ENCODE data around the gene RSPRY1.
"Not testable (repeated sequence)": the region's sequence is repeated elsewhere in the genome, so short reads cannot be mapped to it uniquely, and the experiment has no call there.

Gene RSPRY1

DNA sequence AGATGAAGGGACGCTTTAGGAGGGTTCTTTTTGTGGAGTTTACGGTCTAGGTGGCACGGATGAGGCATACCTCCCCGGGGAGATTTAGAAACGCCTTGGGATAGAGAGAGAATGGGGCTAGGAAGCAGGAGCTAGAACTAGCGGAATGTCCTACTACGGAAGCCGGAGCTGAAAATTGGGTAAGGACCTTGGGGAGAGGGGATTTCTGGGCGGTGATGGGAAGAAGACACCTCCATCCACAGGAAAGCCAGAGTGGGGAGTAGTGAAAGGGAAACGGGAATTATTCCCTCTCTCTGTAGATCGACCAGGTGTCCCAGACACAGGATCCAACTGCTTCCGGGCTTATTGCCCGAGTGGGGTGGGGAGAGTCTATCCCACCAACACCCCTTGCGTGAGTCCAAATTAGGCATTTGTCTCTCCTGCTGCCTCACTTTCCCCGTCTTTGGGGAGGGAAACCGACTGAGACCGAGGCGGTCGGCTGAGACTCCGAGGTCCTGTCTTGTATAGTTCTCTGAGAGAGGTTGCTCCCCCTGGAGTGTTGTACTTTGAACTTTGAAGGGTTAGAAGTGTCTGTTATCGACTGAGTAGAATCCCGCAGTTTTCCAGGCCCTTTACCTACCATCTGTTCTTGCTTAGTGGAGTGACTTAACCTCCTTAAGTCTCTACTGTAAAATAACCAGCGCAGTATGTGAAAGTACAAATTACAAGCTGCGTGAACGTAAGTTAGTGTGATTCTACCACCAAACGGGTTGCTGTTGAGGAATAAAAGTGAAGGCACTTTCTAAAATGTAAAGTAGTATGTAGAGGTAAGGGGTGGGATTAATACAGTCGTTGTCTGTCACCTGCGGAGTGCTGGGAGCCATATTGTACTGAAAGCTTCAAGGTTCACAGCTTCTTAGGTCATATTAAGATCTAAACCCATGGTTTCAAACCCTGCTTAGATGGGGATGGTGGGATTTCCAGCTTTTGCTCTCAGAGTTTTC lies 1.0 kb downstream of the RSPRY1 start:
- DNase-seq (ENCODE audit: low read depth) = no peak

DNA sequence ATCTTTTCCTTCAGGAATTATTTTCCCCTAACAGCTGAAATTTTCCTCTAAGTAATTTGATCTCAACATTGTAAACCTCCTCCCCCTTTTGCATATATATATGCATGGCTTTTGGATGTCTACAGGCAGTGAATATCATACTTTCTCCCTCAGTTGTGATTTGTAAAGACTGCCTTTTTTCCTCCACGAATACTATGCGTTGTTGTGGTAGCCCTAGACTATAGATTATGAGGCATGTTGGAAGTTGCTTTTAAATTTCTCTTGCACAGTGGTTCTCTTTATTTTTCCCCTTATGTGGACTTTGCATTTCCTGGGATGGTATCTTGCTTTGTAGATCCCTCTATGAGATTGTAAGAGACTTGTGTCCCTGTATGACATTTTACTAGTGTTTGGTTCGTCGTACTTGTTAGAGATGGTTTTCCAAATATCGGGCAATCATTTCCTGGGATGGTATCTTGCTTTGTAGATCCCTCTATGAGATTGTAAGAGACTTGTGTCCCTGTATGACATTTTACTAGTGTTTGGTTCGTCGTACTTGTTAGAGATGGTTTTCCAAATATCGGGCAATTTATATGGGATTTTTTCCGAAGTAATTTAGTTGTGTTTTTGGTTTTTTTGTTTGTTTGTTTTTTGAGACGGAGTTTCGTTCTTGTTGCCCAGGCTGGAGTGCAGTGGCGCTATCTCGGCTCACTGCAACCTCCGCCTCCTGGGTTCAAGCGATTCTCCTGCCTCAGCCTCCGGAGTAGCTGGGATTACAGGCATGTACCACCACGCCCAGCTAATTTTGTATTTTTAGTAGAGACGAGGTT lies 2.0 kb downstream of the RSPRY1 start:
- not testable (repeated sequence) for DNase-seq (ENCODE audit: low read depth)

DNA sequence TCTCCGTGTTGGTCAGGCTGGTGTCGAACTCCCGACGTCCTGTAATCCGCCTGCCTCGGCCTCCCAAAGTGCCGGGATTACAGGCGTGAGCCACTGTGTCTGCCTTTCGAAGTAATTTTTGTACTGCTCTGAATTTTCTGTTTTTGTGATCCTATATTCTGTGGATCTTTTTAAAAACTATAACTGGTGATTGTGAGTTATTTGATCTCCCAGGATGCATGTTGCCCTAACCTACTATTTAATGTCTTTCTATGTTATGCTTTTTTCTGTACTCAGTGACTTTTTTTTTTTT lies 2.5 kb downstream of the RSPRY1 start:
- no peak for DNase-seq (ENCODE audit: low read depth)

DNA sequence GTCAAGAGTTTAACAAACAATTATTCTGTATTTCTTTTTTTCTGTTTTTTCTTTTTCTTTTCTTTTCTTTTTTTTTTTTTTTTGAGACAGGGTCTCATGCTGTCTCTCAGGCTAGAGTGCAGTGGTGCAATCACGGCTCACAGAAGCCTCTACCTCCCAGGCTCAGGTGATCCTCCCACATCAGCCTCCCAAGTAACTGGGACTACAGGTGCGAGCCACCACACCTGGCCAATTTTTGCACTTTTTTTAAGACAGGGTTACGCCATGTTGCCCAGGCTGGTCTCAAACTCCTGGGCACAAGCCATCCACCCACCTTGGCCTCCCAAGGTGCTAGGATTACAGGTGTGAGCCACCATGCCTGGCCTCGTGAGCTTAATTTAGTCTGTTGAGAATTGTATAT lies 3.4 kb downstream of the RSPRY1 start:
- DNase-seq (ENCODE audit: low read depth) = not testable (repeated sequence)

DNA sequence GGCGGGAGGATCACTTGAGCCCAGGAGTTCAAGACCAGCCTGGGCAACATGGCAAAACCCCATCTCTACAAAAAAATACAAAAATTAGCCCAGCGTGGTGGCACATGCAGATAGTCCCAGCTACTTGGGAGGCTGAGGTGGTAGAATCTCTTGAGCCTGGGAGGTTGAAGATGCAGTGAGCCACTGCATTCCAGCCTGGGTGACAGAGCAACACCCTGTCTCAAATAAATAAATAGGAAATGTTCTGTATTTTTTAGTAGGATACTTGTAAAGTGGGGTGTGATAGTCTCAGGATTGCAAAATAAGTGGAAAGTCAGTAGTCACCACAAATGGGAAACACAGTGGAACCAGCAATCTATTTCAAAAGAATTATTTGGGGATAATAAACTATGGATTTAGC lies 4.0 kb downstream of the RSPRY1 start:
- no peak for DNase-seq (ENCODE audit: low read depth)

DNA sequence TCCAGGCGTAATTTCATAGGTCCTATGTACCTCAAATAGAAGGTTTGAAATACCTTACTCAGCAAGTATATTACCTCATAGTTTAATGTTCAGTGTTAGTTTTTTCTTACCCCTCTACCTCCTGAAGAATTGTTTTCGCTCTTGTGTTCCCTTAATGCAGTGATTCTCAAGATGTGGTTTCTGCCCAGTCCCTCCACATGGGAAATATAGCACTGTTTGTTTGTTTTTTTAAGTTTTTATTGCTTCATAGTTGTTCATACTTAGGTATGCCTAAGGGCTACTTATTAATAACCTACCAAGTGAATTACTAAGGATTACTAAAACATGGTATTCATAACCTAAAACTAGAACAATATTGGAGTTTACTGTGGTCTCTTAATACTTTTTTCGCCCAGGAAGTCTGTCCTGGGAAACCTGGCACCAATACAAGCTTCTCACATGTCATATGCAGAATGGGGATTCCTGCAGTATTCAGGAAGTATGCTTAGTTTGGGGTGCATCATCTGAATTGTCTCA lies 5.0 kb downstream of the RSPRY1 start:
- no peak for DNase-seq (ENCODE audit: low read depth)

DNA sequence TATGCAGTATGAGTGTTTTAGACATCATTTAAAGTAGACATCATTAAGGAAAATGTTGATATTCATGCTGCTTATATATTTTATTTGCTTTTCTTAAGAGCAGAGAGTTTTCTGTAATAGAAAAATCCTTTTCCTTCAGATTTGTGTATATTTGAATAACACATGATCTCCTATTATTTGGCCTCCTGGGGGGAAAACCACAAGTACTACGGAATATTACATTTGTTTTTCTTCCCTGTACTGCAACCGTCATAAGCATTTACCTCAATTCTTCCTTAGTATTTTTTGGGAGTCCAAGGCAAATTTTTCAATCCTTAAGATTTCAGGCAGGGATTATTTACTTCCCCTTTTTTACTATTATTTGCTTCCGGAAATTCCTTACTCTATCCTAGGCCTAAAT lies 6.0 kb downstream of the RSPRY1 start:
- no peak for DNase-seq (ENCODE audit: low read depth)

DNA sequence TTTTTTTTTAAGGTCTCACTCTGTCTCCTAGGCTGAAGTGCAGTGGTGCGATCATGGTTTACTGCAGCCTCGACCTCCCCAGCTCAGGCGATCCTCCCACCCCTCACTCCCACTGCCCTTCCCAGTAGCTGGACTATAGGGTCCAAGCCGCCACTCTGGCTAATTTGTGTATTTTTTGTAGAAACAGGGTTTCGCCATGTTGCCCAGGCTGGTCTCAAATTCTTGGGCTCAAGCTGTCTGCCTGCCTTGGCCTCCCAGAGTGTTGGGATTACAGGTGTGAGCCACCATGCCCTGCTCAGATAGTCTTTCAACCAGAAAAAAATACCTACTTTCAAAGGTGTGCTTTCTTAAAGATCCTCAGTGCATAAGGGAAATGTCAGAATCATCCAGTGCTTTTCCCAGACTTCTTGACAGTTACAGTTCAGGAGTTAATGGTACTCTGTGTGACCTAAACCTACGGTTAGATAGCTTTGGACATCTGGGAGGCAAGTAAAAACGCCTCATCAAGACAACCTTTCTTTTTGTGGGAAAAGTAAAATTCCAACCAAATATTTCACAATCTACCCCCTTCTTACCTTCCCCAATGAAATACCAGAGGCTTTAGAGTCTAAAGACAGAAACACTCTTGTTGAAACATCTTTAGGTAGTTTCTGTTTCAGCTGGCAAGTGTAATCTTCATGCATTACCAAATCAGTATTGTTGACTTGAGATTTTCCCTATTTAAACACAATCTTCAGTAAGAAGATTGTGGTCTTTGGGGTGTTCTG lies 6.8 kb downstream of the RSPRY1 start:
- DNase-seq (ENCODE audit: low read depth) = no peak

DNA sequence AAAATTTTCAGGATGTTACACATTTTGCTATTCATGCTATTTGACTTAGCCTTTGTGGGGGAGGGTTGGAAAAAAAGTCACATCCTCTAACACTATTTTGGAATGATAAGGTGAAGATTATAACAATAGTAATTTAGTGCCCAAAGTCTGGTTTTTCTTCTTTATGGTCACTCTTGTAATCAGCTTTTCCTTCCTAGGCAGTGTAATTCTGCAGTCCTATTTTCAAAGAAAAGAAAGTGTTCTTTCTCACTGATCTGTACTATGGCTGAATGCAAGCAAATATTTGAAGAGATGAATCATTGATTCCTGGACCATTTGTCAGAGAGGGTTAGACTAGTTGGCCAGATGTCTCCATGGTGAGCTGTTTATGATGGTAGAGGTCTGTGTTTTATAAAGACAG lies 8.4 kb downstream of the RSPRY1 start:
- DNase-seq (ENCODE audit: low read depth) = no peak

DNA sequence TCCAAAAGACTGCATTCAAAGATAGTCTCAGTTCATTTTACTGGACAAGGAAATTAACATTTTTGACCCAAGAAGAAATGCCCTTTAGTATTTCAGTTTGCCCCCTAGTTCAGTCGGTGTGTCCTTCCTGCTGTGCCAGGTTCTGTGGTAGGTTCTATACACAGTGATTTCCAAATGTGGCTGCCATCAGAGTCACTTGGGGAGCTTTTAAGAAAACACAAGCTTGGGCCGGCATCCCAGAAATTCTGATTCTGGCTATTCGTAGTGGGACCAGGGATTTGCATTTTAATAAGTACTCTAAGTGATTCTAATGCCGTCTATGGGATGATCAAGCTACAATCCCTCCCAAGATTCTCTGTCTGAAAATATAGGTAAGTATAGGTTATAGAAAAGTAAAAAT lies 10.2 kb downstream of the RSPRY1 start:
- DNase-seq (ENCODE audit: low read depth) = no peak

DNA sequence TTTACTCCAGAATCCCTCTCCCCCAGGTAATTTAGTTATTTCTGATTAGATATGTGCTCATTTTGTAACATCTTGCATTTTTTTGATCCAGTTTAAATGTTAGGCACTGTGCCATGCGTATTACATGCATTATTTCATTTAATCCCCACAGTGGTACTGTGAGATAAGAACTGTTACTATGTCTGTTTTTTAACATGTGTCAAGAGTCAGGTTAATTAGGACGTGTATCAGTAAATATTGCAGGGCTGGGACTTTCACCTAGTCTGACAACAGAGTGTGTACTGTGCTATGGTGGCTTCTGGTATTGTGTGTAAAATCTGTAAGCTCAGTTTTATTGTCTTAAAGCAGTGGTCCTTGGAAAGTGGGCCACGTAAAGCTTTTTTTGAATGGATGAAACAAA lies 10.6 kb downstream of the RSPRY1 start:
- DNase-seq (ENCODE audit: low read depth) = no peak

DNA sequence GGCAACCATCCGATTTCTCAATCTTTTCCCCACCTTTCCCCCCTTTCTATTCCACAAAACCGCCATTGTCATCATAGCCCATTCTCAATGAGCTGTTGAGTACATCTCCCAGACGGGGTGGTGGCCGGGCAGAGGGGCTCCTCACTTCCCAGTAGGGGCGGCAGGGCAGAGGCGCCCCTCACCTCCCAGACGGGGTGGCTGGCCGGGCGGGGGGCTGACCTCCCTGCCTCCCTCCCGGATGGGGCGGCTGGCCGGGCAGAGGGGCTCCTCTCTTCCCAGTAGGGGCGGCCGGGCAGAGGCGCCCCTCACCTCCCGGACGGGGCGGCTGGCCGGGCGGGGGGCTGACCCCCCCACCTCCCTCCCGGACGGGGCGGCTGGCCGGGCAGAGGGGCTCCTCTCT lies 14.2 kb downstream of the RSPRY1 start:
- DNase-seq (ENCODE audit: low read depth) = not testable (repeated sequence)

DNA sequence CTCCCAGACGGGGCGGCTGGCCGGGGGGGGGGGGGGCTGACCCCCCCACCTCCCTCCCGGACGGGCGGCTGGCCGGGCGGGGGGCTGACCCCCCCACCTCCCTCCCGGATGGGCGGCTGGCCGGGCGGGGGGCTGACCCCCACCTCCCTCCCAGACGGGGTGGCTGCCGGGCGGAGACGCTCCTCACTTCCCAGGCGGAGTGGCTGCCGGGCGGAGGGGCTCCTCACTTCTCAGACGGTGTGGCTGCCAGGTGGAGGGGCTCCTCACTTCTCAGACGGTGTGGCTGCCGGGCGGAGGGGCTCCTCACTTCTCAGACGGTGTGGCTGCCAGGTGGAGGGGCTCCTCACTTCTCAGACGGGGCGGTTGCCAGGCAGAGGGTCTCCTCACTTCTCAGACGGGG lies 14.8 kb downstream of the RSPRY1 start:
- not testable (repeated sequence) for DNase-seq (ENCODE audit: low read depth)

DNA sequence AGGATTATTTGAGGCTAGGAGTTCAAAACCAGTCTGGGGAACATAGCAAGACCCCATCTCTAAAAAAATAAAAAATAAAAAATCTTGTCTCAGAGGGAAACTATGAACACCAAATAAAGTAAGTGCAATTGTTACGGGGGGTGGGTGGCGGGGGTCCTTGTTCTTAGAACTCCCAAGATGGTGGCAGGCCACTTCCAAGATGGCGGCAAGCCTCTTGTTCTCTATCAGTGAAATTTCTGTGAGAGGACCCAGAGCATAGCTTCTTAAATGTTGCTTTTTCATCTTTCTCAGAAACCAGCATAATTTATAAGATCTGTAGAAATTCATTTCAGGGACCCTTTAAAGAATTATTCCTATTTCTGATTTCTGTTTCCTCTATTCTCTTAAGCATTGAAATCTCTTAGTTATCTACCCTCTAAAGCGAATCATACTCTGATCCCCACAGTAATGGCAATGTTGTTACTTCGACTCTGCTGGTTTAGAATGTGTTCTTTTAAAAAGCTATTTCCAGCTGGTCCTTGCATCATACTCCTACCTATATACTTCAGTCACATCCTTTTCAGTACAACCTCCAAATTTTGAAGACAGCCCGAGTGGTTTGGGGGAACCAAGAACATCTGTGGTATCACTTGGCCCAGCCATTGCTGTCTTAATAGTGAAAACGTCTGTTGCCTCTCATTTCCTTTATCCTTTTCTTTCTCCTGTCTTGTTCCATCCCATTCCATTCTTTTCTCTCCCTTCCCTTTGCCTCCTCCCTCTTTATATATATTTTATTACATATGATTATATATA lies 16.2 kb downstream of the RSPRY1 start:
- DNase-seq (ENCODE audit: low read depth) = no peak

DNA sequence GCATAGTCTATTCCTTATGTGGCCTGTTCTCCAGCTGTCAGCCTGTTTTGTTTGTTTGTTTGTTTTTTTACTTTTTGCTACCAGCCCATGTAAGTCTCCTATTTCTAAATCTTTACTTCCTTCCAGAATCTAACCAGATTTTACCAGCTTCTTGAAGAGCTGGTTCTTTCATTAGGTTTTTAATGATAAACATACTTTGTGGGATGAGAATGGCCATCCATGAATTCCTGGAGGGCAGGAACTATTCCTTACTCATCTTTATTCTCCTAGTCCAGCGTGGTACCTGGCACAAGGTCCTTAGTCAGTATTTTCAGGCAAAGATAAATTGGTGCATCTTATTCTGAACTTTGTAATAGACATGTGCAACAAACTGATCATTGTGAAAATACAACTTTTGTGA lies 17.3 kb downstream of the RSPRY1 start:
- DNase-seq (ENCODE audit: low read depth) = no peak

DNA sequence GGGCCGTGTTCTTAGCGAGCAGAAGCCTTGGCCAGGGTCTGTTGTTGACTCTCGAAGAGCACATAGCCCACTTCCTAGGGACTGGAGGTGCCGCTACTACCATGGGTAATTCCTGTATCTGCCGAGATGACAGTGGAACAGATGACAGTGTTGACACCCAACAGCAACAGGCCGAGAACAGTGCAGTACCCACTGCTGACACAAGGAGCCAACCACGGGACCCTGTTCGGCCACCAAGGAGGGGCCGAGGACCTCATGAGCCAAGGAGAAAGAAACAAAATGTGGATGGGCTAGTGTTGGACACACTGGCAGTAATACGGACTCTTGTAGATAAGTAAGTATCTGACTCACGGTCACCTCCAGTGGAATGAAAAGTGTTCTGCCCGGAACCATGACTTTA lies 18.5 kb downstream of the RSPRY1 start:
- DNase-seq (ENCODE audit: low read depth) = no peak

DNA sequence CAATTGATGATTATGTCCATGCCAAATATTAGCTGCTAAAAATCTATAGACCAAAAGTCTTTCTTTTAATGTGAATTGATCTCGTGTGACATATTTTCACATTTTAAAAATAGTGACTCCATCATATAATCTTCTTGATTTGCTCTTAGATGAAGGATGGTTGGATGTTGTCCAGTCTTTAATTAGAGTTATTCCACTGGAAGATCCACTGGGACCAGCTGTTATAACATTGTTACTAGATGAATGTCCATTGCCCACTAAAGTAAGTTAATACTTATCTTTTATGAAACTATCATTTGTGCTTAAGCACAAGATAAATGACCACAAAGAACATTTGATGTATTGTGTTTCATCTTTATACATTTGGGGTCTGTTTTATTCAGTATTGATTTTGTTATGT lies 22.8 kb downstream of the RSPRY1 start:
- no peak for DNase-seq (ENCODE audit: low read depth)

DNA sequence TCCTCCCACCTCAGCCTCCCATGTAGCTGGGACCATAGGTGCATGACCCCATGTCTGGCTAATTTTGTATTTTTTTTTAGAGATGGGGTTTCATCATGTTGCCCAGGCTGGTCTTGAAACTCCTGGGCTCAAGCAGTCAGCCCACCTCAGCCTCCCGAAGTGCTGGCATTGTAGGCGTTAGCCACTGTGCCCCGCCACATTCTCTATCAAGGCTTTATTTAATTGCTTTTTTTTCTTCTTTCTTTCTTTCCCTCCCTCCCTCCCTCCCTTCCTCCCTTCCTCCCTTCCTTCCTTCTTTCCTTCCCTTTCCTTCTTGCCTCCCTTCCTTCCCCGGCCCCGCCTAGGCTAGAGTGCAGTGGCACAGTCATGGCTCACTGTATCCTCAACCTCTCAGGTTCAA lies 23.7 kb downstream of the RSPRY1 start:
- DNase-seq (ENCODE audit: low read depth) = no peak

DNA sequence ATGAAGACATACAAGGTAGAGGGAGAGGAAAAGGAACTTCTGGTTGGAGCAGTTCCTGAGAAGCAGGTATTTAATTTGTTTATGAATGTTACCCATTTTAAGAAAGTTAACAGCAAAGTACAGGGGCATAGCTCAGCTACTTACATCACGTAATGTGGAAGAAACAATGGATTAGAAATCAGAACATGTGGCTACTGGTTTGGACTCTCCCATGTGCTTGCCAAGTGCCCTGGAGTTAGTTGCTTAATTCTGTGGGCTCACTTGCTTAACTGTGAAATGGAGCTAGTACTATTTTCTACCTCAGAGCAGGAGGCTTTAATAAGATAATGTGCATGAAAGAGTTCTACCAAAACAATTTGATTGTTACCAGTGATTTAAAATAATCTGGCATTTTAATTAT lies 27.3 kb downstream of the RSPRY1 start:
- no peak for DNase-seq (ENCODE audit: low read depth)

DNA sequence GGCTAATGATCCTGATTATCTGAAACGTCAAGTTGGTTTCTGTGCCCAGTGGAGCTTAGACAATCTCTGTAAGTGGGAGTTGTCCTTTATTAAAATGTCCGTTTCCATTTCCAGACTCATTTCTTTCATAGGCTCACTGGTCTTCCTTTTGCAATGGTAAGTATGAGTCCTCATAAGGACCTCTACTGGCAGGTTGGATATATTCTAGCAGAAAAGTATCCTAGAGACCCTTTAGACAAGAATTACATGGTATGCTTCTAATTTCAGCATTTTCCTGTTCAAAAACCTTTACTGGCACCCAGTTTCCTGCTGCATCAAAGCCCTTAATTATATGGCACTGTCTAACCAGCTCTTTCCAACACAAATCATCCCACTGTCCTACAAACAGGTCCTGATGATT lies 30.8 kb downstream of the RSPRY1 start:
- DNase-seq (ENCODE audit: low read depth) = no peak

DNA sequence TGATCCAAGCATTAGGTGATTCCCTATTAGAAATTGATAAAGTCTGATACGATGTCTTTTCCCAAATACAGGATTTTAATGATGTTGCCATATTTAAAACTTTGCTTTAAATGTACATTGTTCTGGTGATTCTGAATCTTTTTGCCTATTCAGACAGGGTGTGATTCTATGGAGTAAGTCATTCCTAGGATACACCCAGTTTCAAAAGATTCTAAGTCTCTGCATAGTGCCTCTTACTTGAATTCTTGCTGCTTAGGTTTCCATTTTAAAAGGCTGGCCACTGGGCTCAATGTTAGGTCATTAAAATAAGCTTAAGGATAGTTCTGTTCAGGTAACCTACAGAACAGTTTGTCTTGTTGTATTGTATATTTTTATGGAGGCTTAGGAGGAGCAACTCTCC lies 36.9 kb downstream of the RSPRY1 start:
- no peak for DNase-seq (ENCODE audit: low read depth)

Measured in activated T-cell treated with anti-CD3 and anti-CD28 coated beads for 1 hour (primary cell).